Epithelial cell of esophagus (primary cell): ENCODE results near the gene ENOX1.

ENCODE experiments used
- DNase-seq: peaks from one replicate; pipeline ENCODE4 v3.0.0; 2010; ENCODE audit warnings: low read depth
- H3K4me3 ChIP-seq: 2 replicates; pipeline ENCODE4 v1.5.1; 2011; ENCODE audit warnings: mild to moderate bottlenecking, low read length, control low read depth
- CTCF ChIP-seq: IDR thresholded peaks from 2 replicates; pipeline ENCODE4 v1.5.1; 2011; ENCODE audit warnings: low read depth, mild to moderate bottlenecking, low read length, control low read depth, inconsistent platforms; ENCODE audit not compliant: insufficient read depth; ENCODE audit errors: missing control alignments

The ENOX1 gene

DNA sequence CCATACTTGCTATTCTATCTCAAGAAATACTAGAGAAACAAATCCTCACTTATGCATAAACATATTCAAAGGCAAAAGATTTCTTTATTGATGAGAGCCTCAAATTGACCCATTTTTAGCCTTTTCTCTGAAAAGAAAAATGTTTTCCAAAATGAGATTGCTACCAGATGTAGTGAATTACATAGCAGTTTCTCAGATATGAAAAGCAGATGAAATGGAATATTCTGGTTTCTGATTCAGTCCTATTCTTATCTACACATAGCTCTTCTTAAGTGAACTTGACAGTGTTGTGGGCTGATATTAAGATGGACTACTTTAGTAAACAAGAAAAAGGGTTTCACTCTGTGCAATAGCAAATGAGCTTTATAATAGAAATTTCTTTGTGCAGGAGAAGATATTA, 579.9 kb downstream of the ENOX1 start:
- no peak for DNase-seq
- TF ChIP-seq CTCF, result no peak
- H3K4me3 ChIP-seq, result no peak overlapping the region

GRCh38 chr13:43205416-43205815, 581.4 kb downstream of the ENOX1 start:
- H3K4me3 ChIP-seq, result no peak overlapping the region
- TF ChIP-seq CTCF, result no peak
- no peak for DNase-seq

DNA sequence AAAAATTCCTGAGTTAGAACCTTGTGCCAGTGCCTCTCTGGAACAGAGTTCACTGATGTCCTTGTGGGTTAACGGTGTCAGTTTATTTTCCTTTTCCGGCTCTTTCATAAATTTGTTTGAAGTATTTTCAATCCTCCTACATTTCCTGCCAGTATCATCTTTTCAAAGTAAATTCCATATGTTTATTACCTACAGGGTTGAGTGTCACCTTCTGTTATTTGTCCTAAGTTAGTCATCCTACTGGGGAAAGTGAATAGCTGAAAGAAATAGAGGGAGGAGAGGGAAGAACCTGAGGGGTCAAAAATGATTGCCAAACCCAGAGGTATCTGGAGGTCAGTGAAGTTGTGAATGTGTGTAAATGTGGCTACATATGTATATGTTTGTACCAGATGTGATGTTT, 582.2 kb downstream of the ENOX1 start:
- DNase-seq, result no peak
- no peak for TF ChIP-seq CTCF
- no peak overlapping the region for H3K4me3 ChIP-seq

DNA sequence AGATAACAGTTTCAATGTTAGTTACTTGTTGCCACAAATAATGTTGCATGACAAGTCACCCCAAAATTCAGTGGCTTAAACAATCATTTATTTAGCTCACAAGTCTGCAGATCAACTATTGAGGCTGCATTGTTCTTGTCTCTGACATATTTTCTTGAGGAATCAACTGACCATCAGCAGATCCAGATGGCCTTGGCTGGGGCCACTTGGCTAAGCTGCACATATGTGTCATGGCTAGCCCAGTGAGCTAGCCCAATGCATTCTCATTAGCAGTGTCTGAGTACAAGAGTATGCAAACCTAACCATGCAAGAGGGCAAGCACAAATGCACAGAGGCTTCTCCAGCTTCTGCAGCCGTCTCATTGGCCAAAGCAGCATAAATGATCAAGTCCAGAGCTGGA, 583.0 kb downstream of the ENOX1 start:
- DNase-seq, result no peak
- no peak for TF ChIP-seq CTCF
- H3K4me3 ChIP-seq, result no peak overlapping the region

- no peak for DNase-seq
- no peak for TF ChIP-seq CTCF
- H3K4me3 ChIP-seq, result no peak overlapping the region
Observed at GRCh38 chr13:43200736-43201135, 586.0 kb downstream of the ENOX1 start.

GRCh38 chr13:43200307-43200706, 586.5 kb downstream of the ENOX1 start:
- no peak for TF ChIP-seq CTCF
- DNase-seq, result no peak
- H3K4me3 ChIP-seq, result no peak overlapping the region

- TF ChIP-seq CTCF, result no peak
- H3K4me3 ChIP-seq, result no peak overlapping the region
- no peak for DNase-seq
Observed at GRCh38 chr13:43196750-43197370, 589.9 kb downstream of the ENOX1 start.
